GM19239 (cell line): Measurements from ENCODE around the gene ITPKB.

Experiments used
- DNase-seq: peaks from one replicate; pipeline ENCODE4 v3.0.0; 2011; ENCODE audit warnings: low spot score; ENCODE audit not compliant: insufficient read length
- FAIRE-seq: peaks from 2 replicates; lab custom pipeline; 2011; peaks lifted over from hg19 to GRCh38; lab: Jason Lieb, UNC

Gene ITPKB

GRCh38 chr1:226674892-226675714 lies 64.0 kb downstream of the ITPKB start:
- FAIRE-seq (peak; percentile 97), DNase-seq (peak; percentile 71)

GRCh38 chr1:226672339-226672762 lies 66.7 kb downstream of the ITPKB start:
- DNase-seq (no peak), FAIRE-seq (no peak)

- FAIRE-seq (no peak), DNase-seq (no peak)
These were observed 67.8 kb downstream of the ITPKB start for GRCh38 chr1:226671277-226671676.

DNA sequence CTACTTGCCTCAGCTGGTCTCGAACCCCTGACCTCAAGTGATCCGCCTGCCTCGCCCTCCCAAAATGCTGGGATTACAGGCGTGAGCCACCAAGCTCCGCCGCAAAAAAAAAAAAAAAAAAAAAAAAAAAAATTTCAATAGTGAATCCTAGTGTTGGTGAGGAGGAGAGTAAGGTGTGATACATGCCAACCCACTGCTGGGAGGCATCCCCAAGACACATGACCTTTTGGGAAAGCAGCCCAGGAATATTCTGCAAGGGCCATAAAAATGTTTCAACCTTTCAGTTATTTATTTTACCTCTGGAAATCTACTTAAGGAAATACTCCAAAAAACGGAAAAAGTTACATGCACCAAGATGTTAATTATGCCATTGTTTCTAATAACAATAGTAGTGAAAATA lies 69.0 kb downstream of the ITPKB start:
- DNase-seq (no peak), FAIRE-seq (no peak)

- DNase-seq (no peak), FAIRE-seq (no peak)
These were observed 70.9 kb downstream of the ITPKB start for GRCh38 chr1:226668173-226668560.

GRCh38 chr1:226666692-226667091 lies 72.4 kb downstream of the ITPKB start:
- DNase-seq (no peak), FAIRE-seq (no peak)

GRCh38 chr1:226666164-226666506 lies 72.9 kb downstream of the ITPKB start:
- DNase-seq = no peak
- peak; percentile 37 for FAIRE-seq

DNA sequence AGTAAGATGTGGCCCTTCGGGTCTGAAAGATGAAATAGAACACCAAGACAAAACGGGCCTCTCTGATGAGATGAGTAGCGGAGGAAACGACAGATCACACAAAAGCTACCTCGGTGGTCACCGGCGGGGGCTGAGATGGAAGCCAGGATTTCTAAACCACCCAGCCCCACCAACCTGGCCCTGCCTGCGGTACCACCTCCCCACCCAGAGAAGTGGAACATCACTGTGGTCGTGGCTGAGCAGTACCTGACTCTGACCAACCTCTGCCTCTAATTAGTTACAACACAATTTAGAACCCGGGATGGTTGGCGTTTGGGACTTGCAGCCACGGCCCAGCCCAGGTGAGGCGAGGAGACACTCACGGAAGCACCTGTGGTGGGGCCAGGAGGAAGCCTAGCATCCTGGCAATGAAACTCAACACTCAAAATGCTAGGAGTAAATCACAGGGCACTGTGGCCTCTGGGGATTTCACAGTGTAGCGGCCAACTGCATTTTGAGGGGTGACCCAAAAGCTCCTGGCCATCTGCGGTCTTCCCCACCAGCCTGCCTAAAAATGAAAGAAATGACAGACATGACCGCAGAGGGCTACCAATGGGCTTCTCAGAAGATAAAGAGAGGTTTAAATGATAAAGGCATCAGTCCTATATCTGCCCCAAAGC lies 73.4 kb downstream of the ITPKB start:
- no peak for FAIRE-seq
- DNase-seq = no peak

DNA sequence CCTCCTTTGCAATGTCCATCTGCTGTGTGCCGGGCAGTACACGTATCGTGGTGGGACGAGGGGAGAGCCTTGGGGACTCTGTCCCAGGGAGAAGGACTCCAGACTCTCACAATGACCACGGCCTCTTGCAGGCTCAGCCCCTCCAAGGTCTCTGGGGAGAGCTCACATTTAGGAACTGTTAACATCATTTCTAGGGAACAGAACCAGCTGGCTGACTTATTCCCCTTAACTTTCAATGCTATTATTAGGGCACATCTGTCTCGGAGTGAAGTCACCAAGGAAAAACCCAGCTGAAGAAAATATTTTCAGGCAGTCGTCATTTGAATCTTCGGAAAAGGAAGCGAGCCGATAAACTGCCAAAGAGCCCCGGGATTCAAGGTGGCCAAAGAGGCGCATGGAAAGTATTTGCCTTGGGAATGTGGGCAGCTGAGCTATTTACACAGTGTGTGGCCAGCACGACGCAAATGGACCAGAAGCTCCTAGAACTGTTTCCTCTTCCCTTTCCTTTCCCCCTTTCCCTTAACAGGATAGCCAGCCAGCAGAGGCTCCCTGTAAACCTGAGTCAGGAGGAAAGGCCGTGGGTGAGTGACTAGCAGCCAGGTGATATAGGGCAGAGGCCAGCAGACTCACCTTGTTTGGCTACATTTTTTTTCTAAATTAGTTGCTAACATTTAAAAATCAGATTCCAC lies 74.5 kb downstream of the ITPKB start:
- DNase-seq (no peak), FAIRE-seq (no peak)

DNA sequence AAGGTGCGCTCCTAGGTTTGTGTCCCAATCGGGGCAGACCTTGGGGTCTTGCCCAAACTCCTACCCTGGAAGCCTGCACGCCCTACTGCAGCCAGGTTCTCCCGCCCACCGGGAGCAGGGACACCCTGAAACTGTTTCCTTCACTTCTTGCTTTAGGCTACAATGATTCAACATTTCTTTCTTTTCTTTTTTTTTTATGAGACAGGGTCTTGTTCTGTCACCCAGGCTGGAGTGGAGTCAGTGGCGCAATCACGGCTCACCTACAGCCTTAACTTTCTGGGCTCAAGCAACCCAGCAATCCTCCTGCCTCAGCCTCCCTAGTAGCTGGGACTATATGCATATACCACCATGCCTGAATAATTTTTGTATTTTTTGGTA lies 75.8 kb downstream of the ITPKB start:
- FAIRE-seq = peak; percentile 39
- DNase-seq = no peak

- DNase-seq (peak; percentile 78), FAIRE-seq (peak; percentile 100)
These were observed 76.3 kb downstream of the ITPKB start for GRCh38 chr1:226662642-226663326.

GRCh38 chr1:226661965-226662364 lies 77.1 kb downstream of the ITPKB start:
- no peak for DNase-seq
- no peak for FAIRE-seq

DNA sequence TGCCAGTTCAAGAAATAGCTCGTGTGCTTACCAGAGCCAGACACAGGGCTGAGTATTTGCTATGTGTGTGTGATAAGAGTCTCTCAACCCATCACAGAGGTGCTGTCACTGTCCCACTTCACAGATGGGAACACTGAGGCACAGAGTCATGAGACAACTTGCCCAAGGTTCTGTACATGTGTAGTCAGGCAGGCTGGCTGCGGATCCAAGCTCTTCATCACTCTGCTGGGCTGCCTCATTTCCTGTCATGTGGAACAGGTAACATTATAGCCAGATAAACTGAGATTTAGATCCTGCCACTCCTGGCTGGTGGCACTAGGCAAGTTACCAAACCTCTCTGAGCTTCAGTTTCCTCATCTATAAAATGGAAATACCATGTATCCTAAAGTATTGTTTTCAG lies 77.8 kb downstream of the ITPKB start:
- FAIRE-seq (peak; percentile 47), DNase-seq (no peak)

- no peak for FAIRE-seq
- no peak for DNase-seq
These were observed 78.5 kb downstream of the ITPKB start for GRCh38 chr1:226660410-226661182.

- FAIRE-seq = no peak
- DNase-seq = no peak
These were observed 79.4 kb downstream of the ITPKB start for GRCh38 chr1:226659641-226660040.

DNA sequence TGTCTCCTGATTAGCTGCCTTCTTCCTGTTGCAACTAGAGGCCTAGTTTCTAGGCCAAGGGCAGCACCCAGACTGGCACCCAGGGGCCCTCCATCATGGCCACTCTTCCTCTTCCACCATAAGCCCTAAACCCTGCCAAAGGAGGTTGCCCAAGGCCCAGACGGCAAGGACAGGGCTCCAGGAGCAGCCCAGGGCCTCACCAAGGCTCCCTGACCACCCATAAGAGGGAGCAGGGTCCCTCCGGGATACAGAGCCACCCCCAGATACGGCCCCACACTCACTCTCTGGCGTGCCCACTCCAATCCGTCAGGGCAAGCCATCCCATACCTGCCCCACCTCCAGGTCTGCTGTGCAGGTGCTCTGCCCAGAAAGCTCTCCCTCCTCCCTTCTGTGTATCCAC lies 79.9 kb downstream of the ITPKB start:
- DNase-seq (no peak), FAIRE-seq (no peak)

DNA sequence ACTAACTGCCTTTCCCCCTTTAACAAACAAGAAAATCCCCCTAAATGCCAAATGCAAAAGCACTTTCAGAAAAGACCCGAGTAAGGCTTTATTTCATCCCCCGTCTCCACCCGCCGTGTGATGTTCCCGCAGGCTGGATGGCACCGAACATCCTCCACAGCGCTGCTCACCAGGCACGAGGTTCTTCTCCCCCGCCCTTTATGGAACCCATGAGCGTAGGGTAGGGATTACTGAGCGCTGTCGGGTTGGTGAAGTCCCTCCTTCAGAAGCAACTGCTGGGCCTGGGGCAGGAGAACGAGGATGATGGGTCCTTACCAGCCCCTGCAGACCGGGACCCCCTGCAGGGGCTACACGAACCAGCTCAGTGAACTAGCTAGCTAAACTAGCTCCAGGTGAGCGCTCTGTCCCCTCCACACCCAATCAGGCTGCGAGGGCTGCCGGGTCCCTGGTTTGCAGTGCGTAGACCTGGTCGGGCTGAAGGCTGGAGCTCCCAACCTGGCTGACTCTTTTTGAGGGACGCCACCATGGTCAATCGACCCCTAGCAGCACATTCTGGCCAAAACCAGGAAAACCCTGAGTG lies 80.4 kb downstream of the ITPKB start:
- no peak for FAIRE-seq
- no peak for DNase-seq

DNA sequence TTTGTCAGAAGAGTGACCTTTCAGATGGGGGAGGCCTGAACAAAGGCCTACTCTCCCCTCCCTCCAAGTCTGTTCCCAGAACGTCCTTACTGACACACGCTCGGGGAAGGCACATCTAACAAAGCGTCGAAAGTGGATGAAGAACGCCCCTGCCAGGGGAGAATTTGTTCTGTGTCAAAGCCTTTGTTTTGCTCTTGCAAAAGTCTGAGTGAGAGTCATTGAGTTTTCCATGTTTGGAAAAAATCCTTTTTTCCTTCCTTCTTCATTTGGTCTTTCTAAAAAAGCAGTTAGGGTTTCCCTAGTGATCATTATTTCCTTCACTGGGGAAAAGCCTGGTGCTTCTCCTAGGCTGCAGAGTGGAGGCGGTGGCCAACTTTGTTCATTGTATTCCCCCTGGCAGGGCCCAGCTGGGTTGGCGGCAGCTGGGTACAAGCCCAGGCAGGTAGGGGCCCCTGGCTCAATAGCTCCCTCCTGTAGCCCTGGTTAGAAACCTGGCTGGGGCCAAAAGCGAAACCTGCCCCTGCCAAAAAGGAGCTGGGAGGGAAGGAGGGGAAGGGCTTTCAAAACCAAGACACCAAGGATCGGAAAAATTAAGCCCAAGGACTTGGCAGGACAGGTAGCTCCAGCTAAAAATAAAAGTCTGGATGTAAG lies 81.1 kb downstream of the ITPKB start:
- FAIRE-seq (no peak), DNase-seq (no peak)

DNA sequence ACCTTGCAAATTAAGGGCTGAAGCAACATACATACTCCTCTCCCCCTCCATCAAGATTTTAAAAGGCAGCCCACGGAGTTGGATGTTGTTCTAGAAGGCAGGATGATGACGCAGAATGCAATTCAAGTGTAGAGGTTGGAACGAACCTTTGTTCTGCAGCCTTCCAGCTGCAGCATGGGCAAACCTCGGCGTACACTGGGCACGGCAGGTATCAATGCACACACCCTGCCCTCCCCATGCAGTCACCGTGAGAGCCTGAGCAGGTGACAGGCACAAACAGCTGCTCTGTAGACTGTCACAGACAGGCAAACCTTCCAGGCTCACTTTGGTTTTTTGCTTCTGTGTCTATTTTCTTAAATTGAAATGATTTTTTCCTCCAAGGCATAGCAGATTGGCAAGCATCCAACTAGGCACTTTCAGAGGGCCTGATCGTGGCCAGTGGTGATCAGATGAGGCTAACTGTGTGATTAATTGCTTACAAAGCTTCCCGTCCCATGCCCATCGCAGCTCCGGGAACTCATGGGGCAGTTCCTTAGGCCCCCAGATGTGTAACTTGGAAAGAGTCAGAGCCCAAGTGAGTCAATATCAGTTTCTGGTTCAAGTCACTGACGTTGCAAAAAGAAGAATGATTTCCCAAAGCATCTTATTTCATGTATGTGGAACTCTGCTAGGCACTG lies 82.3 kb downstream of the ITPKB start:
- no peak for DNase-seq
- FAIRE-seq = no peak
